Endometrium (tissue), 2 donors: ENCODE measurements around the gene OR2T33.
"Not testable (repeated sequence)": the region's sequence is repeated elsewhere in the genome, so short reads cannot be mapped to it uniquely, and the experiment has no call there.

ENCODE experiments used
- FAIRE-seq: peaks from 2 replicates; lab custom pipeline; 2012; peaks lifted over from hg19 to GRCh38; lab: Jason Lieb, UNC
- donor health status: control.
- donor health status: control.

OR2T33 gene, protein sequence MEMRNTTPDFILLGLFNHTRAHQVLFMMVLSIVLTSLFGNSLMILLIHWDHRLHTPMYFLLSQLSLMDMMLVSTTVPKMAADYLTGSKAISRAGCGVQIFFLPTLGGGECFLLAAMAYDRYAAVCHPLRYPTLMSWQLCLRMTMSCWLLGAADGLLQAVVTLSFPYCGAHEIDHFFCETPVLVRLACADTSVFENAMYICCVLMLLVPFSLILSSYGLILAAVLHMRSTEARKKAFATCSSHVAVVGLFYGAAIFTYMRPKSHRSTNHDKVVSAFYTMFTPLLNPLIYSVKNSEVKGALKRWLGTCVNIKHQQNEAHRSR

DNA sequence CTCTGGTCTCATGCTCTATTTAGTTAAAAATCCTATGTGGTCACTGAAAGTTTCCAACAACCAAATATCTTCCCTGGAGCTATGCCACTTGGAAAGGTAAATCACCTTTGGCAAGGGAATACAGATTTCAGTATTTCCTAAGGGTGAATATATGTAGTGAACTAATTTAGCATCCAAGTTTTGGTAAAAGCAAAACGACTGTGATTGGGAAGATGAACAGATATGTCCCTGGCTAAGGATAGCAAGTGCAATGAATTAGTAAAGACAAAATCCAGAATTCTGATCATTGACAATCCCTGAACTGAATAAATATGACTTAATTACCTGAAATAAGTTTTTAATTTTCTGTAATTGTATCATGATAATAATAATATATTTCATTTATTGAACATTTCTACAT lies at the start of gene OR2T33:
OR2T33 (minus strand) TSS at position 101 of the 400 bp plus-strand sequence. CDS start 4,162 bp downstream, outside the sequence.
- FAIRE-seq: no peak

- FAIRE-seq: no peak
Observed at GRCh38 chr1:248324468-248324867, 46.7 kb upstream of the OR2T33 start, which contains the start of gene OR2M7. OR2M7 (minus strand) TSS chr1:248324568; CDS start chr1:248324568, 0 bp downstream.

- no peak for FAIRE-seq
Observed at GRCh38 chr1:248316796-248317195, 39.0 kb upstream of the OR2T33 start.

DNA sequence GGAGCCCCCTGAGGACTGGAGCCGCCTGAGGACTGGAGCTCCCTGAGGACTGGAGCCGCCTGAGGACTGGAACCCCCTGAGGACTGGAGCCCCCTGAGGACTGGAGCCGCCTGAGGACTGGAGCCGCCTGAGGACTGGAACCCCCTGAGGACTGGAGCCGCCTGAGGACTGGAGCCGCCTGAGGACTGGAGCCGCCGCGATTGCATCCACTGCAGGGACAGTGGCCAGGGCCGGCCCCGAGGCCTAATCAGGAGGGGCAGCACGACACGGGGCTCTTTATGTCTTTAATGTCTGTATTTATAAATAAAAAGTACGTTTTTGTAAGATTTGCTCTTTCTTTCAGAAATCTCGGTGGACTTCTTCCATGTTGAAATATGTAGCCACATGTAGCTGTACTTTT lies 29.0 kb upstream of the OR2T33 start:
- not testable (repeated sequence) for FAIRE-seq

- FAIRE-seq: no peak
Observed at GRCh38 chr1:248306103-248306502, 28.3 kb upstream of the OR2T33 start.

- not testable (repeated sequence) for FAIRE-seq
Observed at GRCh38 chr1:248305672-248306071, 27.9 kb upstream of the OR2T33 start.

- no peak for FAIRE-seq
Observed at GRCh38 chr1:248303324-248303723, 25.5 kb upstream of the OR2T33 start, which contains the start of gene OR2T12. OR2T12 (minus strand) TSS chr1:248303424; CDS start chr1:248295578, 7,846 bp downstream.

DNA sequence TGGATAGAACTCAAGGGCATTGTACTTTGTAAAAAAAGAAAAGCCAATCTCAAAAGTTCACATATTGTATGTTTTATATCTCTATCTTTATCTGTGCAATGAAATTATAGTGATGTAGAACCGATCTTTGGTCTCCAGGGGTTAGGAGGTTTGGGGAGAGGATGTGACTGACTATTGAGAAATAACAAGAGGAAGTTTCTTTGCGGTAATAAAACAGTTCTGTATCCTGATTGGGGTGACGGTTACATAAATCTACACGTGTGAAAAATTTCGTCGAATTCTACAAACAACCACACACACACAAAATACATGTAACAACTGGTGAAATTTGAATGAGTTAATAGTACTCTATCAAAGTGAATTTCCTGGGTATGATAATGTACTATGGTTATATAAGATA lies 10.6 kb upstream of the OR2T33 start:
- no peak for FAIRE-seq

DNA sequence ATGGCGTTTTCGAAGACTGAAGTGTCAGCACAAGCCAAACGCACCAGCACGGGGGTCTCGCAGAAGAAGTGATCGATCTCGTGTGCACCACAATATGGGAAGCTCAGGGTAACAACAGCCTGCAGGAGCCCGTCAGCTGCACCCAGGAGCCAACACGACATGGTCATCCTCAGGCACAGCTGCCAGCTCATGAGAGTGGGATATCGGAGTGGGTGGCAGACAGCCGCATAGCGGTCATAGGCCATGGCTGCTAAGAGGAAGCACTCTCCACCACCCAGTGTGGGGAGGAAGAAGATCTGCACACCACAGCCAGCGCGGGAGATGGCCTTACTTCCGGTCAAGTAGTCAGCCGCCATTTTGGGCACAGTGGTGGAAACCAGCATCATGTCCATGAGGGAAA lies 4.6 kb downstream of the OR2T33 start:
- FAIRE-seq: not testable (repeated sequence)

DNA sequence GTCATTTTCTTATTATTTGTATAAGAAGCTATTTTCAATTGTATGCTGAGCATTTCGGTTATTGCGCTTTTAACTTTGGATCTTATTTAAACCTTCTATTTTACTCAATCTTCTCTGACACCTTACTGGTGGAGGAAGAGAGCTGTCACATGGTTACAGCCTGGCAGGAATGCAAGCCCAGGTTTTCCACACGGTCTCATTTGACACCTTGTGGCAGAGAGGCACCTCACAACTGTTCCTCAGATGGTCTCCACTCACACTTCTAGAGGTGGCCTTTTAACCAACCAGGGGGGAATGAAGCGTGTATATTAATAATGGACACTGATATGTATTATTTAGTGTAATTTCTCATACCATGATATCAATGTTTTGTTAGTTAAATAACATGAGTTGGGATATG lies 9.6 kb downstream of the OR2T33 start:
- FAIRE-seq: no peak

GRCh38 chr1:248259309-248259708 lies 18.5 kb downstream of the OR2T33 start:
- FAIRE-seq: not testable (repeated sequence)

DNA sequence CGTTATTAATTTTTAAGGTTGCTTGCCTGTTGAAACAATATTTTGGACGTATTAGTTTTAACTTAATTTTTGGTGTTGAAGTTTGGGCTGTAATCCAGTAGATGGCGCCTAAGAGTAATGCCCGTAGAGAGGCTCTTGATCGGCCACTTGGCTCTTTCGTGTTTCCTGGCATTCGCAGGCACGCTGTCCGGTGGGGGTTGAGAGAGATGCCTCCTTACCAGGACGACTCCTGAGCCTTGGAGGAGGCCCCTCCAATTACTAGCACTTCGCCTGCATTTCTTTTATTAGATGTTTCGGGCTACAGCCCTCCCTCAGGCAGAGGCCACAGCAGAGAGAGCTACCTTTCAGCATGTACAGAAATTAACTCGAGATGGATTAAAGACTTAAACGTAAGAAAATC lies 34.6 kb downstream of the OR2T33 start:
- FAIRE-seq: no peak

GRCh38 chr1:248239478-248239877 lies 38.3 kb downstream of the OR2T33 start:
- no peak for FAIRE-seq

- FAIRE-seq: no peak
Observed at GRCh38 chr1:248231117-248231516, 46.7 kb downstream of the OR2T33 start, which contains the start of gene OR2M4. OR2M4 (plus strand) TSS chr1:248231417; CDS start chr1:248238929, 7,512 bp downstream.

DNA sequence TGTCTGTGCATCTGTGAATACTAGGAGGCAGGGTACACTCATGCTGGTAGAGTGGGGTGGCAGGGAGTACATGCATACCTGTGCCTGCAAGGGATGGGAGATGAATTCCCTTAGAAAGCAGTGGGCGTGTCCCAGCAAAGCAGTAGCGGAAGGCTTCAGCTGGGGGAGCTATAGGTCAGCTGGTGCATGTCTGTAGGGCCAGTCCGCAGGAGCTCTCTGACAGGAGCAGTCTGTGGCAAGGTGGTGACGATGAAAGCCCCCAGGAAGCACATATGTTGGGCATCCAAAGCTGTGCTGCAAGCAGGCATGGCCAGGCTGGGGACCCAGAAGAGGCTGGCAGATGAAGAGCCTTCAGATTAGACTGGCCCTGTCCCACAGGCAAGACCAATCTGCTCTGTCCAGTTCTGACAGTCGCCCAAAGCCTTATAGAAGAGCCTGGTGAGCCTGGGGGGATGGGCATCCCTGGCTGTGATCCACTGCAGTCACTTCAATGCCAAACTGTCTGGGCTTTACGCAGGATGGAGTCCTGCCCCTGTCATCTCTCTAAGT lies 48.3 kb downstream of the OR2T33 start:
- FAIRE-seq: no peak

DNA sequence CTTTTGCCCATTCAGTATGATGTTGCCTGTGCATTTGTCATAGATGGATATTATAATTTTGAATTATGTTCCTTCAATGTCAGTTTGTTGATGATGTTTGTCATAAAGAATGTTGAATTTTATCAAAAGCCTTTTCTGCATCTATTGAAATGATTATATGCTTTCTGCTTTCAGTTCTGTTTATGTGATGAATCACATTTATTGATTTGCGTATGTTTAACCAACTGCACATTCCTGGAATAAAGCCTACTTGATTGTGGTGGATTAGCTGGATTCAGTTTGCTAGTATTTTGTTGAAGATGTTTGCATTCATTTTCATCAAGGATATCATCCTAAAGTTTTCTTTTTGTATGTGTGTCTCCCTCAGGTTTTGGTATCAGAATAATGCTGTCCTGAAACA lies 52.2 kb downstream of the OR2T33 start:
- FAIRE-seq: no peak
